ENCODE results near the gene ADGRE2.
"Not testable (repeated sequence)": the region's sequence is repeated elsewhere in the genome, so short reads cannot be mapped to it uniquely, and the experiment has no call there.

DNA sequence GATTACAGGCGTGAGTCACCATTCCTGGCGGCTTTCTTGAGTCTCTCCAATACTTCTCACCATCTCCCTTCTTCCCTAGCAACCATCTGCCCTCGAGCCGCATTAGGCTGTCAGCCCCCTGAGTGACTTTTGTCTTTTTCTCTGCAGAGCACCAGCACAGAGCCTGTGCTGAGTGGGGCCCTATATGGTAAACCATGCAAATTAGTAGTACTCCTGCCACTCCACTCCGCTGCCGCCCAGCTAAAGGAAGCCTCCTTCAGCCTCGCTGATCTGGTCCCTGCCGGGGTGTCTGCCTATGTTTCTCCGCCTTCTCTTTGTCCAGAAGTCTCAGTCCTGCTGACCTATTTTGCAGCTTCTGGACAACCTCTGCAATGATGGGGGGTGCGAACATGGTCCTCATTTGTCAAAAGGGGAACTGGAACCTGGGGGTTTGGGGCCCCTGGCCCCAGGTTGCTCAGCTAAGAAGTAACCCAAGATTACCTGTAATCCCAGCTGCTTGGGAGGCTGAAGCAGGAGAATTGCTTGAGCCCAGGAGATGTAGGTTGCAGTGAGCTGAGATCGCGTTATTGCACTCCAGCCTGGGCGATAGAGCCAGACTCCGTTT, 2.4 kb upstream of the ADGRE2 start:
- not testable (repeated sequence) for TF ChIP-seq POLR2A, EP300, POLR2AphosphoS5 (IDR thresholded peaks at IDR 0.05)

Measured in suprapubic skin (tissue), 4 donors.